Liver (tissue), 9 donors: ENCODE data around the gene TNFRSF12A. TPM values are rescaled to one million over a fixed set of nuclear protein-coding genes. Genes with fewer than 3 reads are reported as not detected.

ENCODE experiments used
- DNase-seq: peaks from one replicate; pipeline ENCODE4 v3.0.0-alpha.2; 2017; ENCODE audit warnings: low spot score
- H3K27ac ChIP-seq, 2 donors: one replicate each; pipeline ENCODE4 v1.7.0; 2013; ENCODE audit warnings: inconsistent platforms in 2 of 2, low read length in 2 of 2, control low read depth in 1 of 2, low read depth in 1 of 2, mild to moderate bottlenecking in 1 of 2
- H3K27me3 ChIP-seq, 4 donors: one replicate each; pipeline versions ENCODE4 v1.6.1 to v1.7.0; 2013; ENCODE audit warnings: low read length in 3 of 4, inconsistent platforms in 1 of 4, mild to moderate bottlenecking in 1 of 4, moderate library complexity in 1 of 4; ENCODE audit not compliant: control insufficient read depth in 4 of 4, insufficient read depth in 4 of 4
- H3K36me3 ChIP-seq, 4 donors: one replicate each; pipeline versions ENCODE4 v1.6.1 to v1.7.0; 2013; ENCODE audit warnings: low read length in 3 of 4, mild to moderate bottlenecking in 3 of 4, low read depth in 1 of 4, moderate library complexity in 1 of 4; ENCODE audit not compliant: control insufficient read depth in 4 of 4, insufficient read depth in 3 of 4
- H3K4me1 ChIP-seq, 4 donors: one replicate each; pipeline versions ENCODE4 v1.6.1 to v1.7.0; 2013; ENCODE audit warnings: low read length in 3 of 4, mild to moderate bottlenecking in 3 of 4, moderate library complexity in 1 of 4; ENCODE audit not compliant: control insufficient read depth in 4 of 4, insufficient read depth in 4 of 4
- H3K4me3 ChIP-seq, 3 donors: one replicate each; pipeline versions ENCODE4 v1.6.1 to v1.7.0; 2013; ENCODE audit warnings: low read length in 3 of 3, control low read depth in 1 of 3, low read depth in 1 of 3, mild to moderate bottlenecking in 1 of 3
- H3K9ac ChIP-seq, 2 donors: one replicate each; pipeline ENCODE4 v1.7.0; 2013; ENCODE audit warnings: low read length in 2 of 2, mild to moderate bottlenecking in 2 of 2, moderate library complexity in 2 of 2, control low read depth in 1 of 2, low read depth in 1 of 2
- H3K9me3 ChIP-seq, 4 donors: one replicate each; pipeline versions ENCODE4 v1.6.1 to v1.7.0; 2013; ENCODE audit warnings: low read length in 3 of 4; ENCODE audit not compliant: control insufficient read depth in 4 of 4
- FOXA1 ChIP-seq: IDR thresholded peaks from 2 replicates; pipeline ENCODE4 v1.6.1; 2016; ENCODE audit warnings: antibody characterized with exemption
- FOXA2 ChIP-seq: IDR thresholded peaks from 2 replicates; pipeline ENCODE4 v1.6.1; 2016; ENCODE audit warnings: antibody characterized with exemption
- GABPA ChIP-seq, 2 donors: IDR thresholded peaks in 1 of 2; conservative IDR thresholded peaks in 1 of 2; 2 replicates each; pipeline ENCODE4 v1.6.1; 2016; ENCODE audit warnings: antibody characterized with exemption in 2 of 2, mild to moderate bottlenecking in 1 of 2, moderate library complexity in 1 of 2
- HNF4A ChIP-seq, 2 donors: conservative IDR thresholded peaks; 2 replicates each; pipeline ENCODE4 v1.6.1; 2016; ENCODE audit warnings: antibody characterized with exemption in 2 of 2, mild to moderate bottlenecking in 2 of 2
- JUND ChIP-seq, 2 donors: IDR thresholded peaks; 2 replicates each; pipeline ENCODE4 v1.6.1; 2016; ENCODE audit warnings: antibody characterized with exemption in 2 of 2
- MAX ChIP-seq: IDR thresholded peaks from 2 replicates; pipeline ENCODE4 v1.6.1; 2016; ENCODE audit warnings: antibody characterized with exemption
- NR2F2 ChIP-seq: IDR thresholded peaks from 2 replicates; pipeline ENCODE4 v1.6.1; 2016; ENCODE audit warnings: antibody characterized with exemption
- RAD21 ChIP-seq, 2 donors: IDR thresholded peaks; 2 replicates each; pipeline ENCODE4 v1.6.1; 2016; ENCODE audit warnings: antibody characterized with exemption in 2 of 2, mild to moderate bottlenecking in 2 of 2
- RXRA ChIP-seq, 2 donors: IDR thresholded peaks; 2 replicates each; pipeline ENCODE4 v1.6.1; 2017 to 2018; ENCODE audit warnings: antibody characterized with exemption in 2 of 2, mild to moderate bottlenecking in 1 of 2
- SP1 ChIP-seq: IDR thresholded peaks from 2 replicates; pipeline ENCODE4 v1.6.1; 2018; ENCODE audit warnings: antibody characterized with exemption, mild to moderate bottlenecking
- TAF1 ChIP-seq: conservative IDR thresholded peaks from 2 replicates; pipeline ENCODE4 v1.6.1; 2016; ENCODE audit warnings: antibody characterized with exemption, mild to moderate bottlenecking
- YY1 ChIP-seq: IDR thresholded peaks from 2 replicates; pipeline ENCODE4 v1.6.1; 2016; ENCODE audit warnings: antibody characterized with exemption, mild to moderate bottlenecking
- WGBS: extraction: QIAGEN DNeasy Blood & Tissue Kit; methylation state at CpG from one replicate; pipeline ENCODE4 v1.1.7; 2013; 5-methylcytosine and 5-hydroxymethylcytosine counted together
- polyA plus RNA-seq, 2 donors: library from polyadenylated mRNA; stranded (reverse) in 1 of 2; unstranded in 1 of 2; fragments of 200-250 nt in 1 of 2; fragments of >200 nt in 1 of 2; fragmentation: Nextera tagmentation in 1 of 2; extraction: Ambion mirVana in 1 of 2; gene quantifications; one replicate each; pipeline versions ENCODE4 v1.2.1 to v1.2.3, GENCODE V29; 2013 to 2015
- total RNA-seq, 2 donors: library from RNA; depleted of rRNA; stranded (reverse); fragments of >200 nt; gene quantifications; one replicate each; pipeline ENCODE4 v1.2.3, GENCODE V29; 2014
- TF ChIP-seq, protein P1 (sequence below): IDR thresholded peaks from 2 replicates; pipeline ENCODE4 v1.6.1; 2016; ENCODE audit warnings: antibody characterized with exemption
- TF ChIP-seq, protein P2 (sequence below): IDR thresholded peaks from 2 replicates; pipeline ENCODE4 v1.6.1; 2016; ENCODE audit warnings: antibody characterized with exemption
- TF ChIP-seq, protein P3 (sequence below): IDR thresholded peaks from 2 replicates; pipeline ENCODE4 v1.6.1; 2016; ENCODE audit warnings: antibody characterized with exemption, mild to moderate bottlenecking
- donor health status: healthy.
- donor health status: healthy.
- donor health status: healthy.
- donor health status: healthy.
- donor health status: healthy.

TNFRSF12A gene
- total and polyA plus RNA-seq, 4 donors: 7.9 to 35.5 (median 9.1) TPM

DNA sequence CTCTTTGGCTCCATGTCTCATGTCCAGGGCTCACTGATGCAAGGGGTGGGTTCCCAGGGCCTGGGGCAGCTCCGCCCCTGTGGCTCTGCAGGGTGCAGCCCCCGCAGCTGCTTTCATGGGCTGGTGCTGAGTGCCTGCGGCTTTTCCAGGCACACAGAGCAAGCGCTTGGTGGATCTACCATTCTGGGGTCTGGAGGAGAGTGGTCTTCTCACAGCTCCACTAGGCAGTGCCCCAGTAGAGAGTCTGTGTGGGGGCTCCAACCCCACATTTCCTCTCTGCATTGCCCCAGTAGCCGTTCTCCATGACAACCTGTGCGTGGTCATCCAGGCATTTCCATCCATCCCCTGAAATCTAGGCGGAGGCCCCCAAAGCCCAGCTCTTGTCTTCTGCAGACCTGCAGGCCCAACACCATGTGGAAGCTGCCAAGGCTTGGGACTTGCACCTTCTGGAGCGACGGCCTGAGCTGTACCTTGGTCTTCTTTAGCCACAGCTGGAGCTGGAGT lies 50.5 kb downstream of the TNFRSF12A start:
- no peaks in the 10 kb centered on the region for H3K9me3 ChIP-seq
- no peak overlapping the region for H3K4me3 ChIP-seq
- no peak for DNase-seq
- H3K36me3 ChIP-seq: peaks cover 0 to 9% (median 3%) of the 10 kb centered on the region in 4 donors
- H3K27ac ChIP-seq: no peak overlapping the region
- H3K27me3 ChIP-seq: no peaks in the 10 kb centered on the region
- peaks cover 0 to 11% (median 4%) of the 10 kb centered on the region in 4 donors for H3K4me1 ChIP-seq
- TF ChIP-seq, protein P1, sequence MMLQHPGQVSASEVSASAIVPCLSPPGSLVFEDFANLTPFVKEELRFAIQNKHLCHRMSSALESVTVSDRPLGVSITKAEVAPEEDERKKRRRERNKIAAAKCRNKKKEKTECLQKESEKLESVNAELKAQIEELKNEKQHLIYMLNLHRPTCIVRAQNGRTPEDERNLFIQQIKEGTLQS: no peak
- TF ChIP-seq MAX (no peak), SP1 (no peak), YY1 (no peak), FOXA1 (no peak), RAD21 (IDR thresholded peaks at IDR 0.05) (no peak), HNF4A (conservative IDR thresholded peaks at IDR 0.05) (no peak), GABPA (IDR thresholded peaks at IDR 0.05 in 1 of 2, conservative IDR thresholded peaks at IDR 0.05 in 1 of 2) (no peak), JUND (IDR thresholded peaks at IDR 0.05) (no peak), FOXA2 (no peak)
- TF ChIP-seq, protein P2, sequence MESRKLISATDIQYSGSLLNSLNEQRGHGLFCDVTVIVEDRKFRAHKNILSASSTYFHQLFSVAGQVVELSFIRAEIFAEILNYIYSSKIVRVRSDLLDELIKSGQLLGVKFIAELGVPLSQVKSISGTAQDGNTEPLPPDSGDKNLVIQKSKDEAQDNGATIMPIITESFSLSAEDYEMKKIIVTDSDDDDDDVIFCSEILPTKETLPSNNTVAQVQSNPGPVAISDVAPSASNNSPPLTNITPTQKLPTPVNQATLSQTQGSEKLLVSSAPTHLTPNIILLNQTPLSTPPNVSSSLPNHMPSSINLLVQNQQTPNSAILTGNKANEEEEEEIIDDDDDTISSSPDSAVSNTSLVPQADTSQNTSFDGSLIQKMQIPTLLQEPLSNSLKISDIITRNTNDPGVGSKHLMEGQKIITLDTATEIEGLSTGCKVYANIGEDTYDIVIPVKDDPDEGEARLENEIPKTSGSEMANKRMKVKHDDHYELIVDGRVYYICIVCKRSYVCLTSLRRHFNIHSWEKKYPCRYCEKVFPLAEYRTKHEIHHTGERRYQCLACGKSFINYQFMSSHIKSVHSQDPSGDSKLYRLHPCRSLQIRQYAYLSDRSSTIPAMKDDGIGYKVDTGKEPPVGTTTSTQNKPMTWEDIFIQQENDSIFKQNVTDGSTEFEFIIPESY: no peak
- TF ChIP-seq, protein P3, sequence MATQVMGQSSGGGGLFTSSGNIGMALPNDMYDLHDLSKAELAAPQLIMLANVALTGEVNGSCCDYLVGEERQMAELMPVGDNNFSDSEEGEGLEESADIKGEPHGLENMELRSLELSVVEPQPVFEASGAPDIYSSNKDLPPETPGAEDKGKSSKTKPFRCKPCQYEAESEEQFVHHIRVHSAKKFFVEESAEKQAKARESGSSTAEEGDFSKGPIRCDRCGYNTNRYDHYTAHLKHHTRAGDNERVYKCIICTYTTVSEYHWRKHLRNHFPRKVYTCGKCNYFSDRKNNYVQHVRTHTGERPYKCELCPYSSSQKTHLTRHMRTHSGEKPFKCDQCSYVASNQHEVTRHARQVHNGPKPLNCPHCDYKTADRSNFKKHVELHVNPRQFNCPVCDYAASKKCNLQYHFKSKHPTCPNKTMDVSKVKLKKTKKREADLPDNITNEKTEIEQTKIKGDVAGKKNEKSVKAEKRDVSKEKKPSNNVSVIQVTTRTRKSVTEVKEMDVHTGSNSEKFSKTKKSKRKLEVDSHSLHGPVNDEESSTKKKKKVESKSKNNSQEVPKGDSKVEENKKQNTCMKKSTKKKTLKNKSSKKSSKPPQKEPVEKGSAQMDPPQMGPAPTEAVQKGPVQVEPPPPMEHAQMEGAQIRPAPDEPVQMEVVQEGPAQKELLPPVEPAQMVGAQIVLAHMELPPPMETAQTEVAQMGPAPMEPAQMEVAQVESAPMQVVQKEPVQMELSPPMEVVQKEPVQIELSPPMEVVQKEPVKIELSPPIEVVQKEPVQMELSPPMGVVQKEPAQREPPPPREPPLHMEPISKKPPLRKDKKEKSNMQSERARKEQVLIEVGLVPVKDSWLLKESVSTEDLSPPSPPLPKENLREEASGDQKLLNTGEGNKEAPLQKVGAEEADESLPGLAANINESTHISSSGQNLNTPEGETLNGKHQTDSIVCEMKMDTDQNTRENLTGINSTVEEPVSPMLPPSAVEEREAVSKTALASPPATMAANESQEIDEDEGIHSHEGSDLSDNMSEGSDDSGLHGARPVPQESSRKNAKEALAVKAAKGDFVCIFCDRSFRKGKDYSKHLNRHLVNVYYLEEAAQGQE: no peak
- 87% methylated on average over 9 of the region's 9 CpGs for WGBS
- H3K9ac ChIP-seq: no peak overlapping the region

GRCh38 chr16:3071655-3072054 lies 51.5 kb downstream of the TNFRSF12A start:
- H3K4me3 ChIP-seq: no peak overlapping the region
- TF ChIP-seq, protein P3: no peak
- TF ChIP-seq FOXA1: no peak
- TF ChIP-seq NR2F2: no peak
- TF ChIP-seq SP1: no peak
- TF ChIP-seq TAF1: no peak
- TF ChIP-seq RAD21 (IDR thresholded peaks at IDR 0.05): no peak
- no peak for TF ChIP-seq MAX
- TF ChIP-seq, protein P1: no peak
- TF ChIP-seq, protein P2: no peak
- TF ChIP-seq YY1: no peak
- no peak for TF ChIP-seq RXRA (IDR thresholded peaks at IDR 0.05)
- 91% methylated on average over 7 of the region's 7 CpGs for WGBS
- H3K9ac ChIP-seq: no peak overlapping the region
- H3K27ac ChIP-seq: no peak overlapping the region
- no peak for DNase-seq
- peaks cover 0 to 9% (median 3%) of the 10 kb centered on the region in 4 donors for H3K36me3 ChIP-seq
- H3K9me3 ChIP-seq: no peaks in the 10 kb centered on the region
- H3K27me3 ChIP-seq: no peaks in the 10 kb centered on the region
- peaks cover 0 to 11% (median 5%) of the 10 kb centered on the region in 4 donors for H3K4me1 ChIP-seq
